ENCODE measurements around the gene MAP3K13. TPM values are rescaled to one million over a fixed set of nuclear protein-coding genes. Genes with fewer than 3 reads are reported as not detected.
"Not testable (repeated sequence)": the region's sequence is repeated elsewhere in the genome, so short reads cannot be mapped to it uniquely, and the experiment has no call there.

Gene MAP3K13
- polyA plus RNA-seq, 1 donor (not counting 4 experiments of a cell fraction or from before 2014, with no cell fraction given), result 23.0 TPM

- Histone ChIP-seq H3K4me1 (ENCODE audit: control insufficient read depth, extremely low read depth, insufficient read depth, low read length) (no peaks in the 10 kb centered on the region), H3K9ac (ENCODE audit: control insufficient read depth, extremely low read depth, insufficient read depth, low read length) (no peak overlapping the region), H3K27ac (ENCODE audit: control insufficient read depth, insufficient read depth, low read length) (no peak overlapping the region), H3K4me3 (ENCODE audit: control insufficient read depth in 2 of 3, extremely low read depth in 1 of 3, insufficient read depth in 2 of 3, low read depth in 1 of 3, low read length in 3 of 3) (no peak overlapping the region), H3K27me3 (ENCODE audit: control insufficient read depth, extremely low read depth, insufficient read depth, low read length) (no peaks in the 10 kb centered on the region), H3K4me2 (ENCODE audit: control insufficient read depth, extremely low read depth, insufficient read depth, low read depth, low read length) (no peak overlapping the region), H2AFZ (ENCODE audit: control insufficient read depth, low read length) (no peak overlapping the region), H3K9me1 (ENCODE audit: control insufficient read depth, extremely low read depth, insufficient read depth, low read length) (no peaks in the 10 kb centered on the region), H3K79me2 (ENCODE audit: control insufficient read depth, insufficient read depth, low read length) (no peaks in the 10 kb centered on the region), H3K9me3 (ENCODE audit: control insufficient read depth, low read depth, low read length) (no peaks in the 10 kb centered on the region), H3K36me3 (ENCODE audit: control insufficient read depth in 2 of 2, extremely low read depth in 1 of 2, insufficient read depth in 2 of 2, low read length in 2 of 2) (peaks cover 0 to 2% of the 10 kb centered on the region in 2 experiments), H4K20me1 (ENCODE audit: control insufficient read depth, extremely low read depth, insufficient read depth, low read length) (no peaks in the 10 kb centered on the region)
- DNase-seq (ENCODE audit: low read depth, low spot score) (no peak), FAIRE-seq (no peak)
- dilution Hi-C loops (cut with MboI; ENCODE audit: extremely low pct_ligation_motif_present, low sequenced_read_pairs), result no loop called here
- TF ChIP-seq EZH2 (IDR thresholded peaks at IDR 0.05; ENCODE audit: low read length), result no peak
- TF ChIP-seq, protein P1, sequence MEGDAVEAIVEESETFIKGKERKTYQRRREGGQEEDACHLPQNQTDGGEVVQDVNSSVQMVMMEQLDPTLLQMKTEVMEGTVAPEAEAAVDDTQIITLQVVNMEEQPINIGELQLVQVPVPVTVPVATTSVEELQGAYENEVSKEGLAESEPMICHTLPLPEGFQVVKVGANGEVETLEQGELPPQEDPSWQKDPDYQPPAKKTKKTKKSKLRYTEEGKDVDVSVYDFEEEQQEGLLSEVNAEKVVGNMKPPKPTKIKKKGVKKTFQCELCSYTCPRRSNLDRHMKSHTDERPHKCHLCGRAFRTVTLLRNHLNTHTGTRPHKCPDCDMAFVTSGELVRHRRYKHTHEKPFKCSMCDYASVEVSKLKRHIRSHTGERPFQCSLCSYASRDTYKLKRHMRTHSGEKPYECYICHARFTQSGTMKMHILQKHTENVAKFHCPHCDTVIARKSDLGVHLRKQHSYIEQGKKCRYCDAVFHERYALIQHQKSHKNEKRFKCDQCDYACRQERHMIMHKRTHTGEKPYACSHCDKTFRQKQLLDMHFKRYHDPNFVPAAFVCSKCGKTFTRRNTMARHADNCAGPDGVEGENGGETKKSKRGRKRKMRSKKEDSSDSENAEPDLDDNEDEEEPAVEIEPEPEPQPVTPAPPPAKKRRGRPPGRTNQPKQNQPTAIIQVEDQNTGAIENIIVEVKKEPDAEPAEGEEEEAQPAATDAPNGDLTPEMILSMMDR (optimal IDR thresholded peaks at IDR 0.05 in 1 of 3, IDR thresholded peaks at IDR 0.05 in 1 of 3, conservative IDR thresholded peaks at IDR 0.05 in 1 of 3; ENCODE audit: extremely low read depth in 1 of 3, insufficient read depth in 2 of 3, low read length in 3 of 3), result no peak
Measured at GRCh38 chr3:185444329-185444728, 81.4 kb downstream of the MAP3K13 start.

DNA sequence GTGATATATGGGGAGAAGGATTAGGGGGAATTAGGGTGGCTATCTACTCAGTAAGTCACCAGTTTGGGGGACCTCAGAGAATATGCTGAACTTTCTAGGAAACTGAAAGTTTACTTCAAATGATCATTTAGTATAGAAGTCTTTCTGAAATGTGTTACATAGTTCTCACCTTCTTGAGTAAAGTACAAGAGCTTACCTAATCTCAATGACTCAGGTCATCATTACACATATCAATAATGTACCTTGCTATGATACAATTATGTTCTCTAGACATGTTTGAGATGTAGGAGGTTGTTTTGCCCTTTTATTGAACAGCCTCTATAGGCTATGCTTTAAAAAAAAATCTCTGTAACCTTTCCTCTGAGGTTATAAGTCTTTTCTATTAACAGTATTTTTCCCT is 85.2 kb downstream of the MAP3K13 start:
- no peak overlapping the region for H3K4me2 ChIP-seq (ENCODE audit: control insufficient read depth, extremely low read depth, insufficient read depth, low read depth, low read length)
- H3K9me1 ChIP-seq (ENCODE audit: control insufficient read depth, extremely low read depth, insufficient read depth, low read length), result no peaks in the 10 kb centered on the region
- H3K9ac ChIP-seq (ENCODE audit: control insufficient read depth, extremely low read depth, insufficient read depth, low read length), result no peak overlapping the region
- DNase-seq (ENCODE audit: low read depth, low spot score) (no peak), FAIRE-seq (no peak)
- no peak overlapping the region for H3K27ac ChIP-seq (ENCODE audit: control insufficient read depth, insufficient read depth, low read length)
- H3K36me3 ChIP-seq (ENCODE audit: control insufficient read depth in 2 of 2, extremely low read depth in 1 of 2, insufficient read depth in 2 of 2, low read length in 2 of 2), result no peaks in the 10 kb centered on the region
- no peak overlapping the region for H3K4me3 ChIP-seq (ENCODE audit: control insufficient read depth in 2 of 3, extremely low read depth in 1 of 3, insufficient read depth in 2 of 3, low read depth in 1 of 3, low read length in 3 of 3)
- TF ChIP-seq, protein P1 (optimal IDR thresholded peaks at IDR 0.05 in 1 of 3, IDR thresholded peaks at IDR 0.05 in 1 of 3, conservative IDR thresholded peaks at IDR 0.05 in 1 of 3; ENCODE audit: extremely low read depth in 1 of 3, insufficient read depth in 2 of 3, low read length in 3 of 3), result no peak
- TF ChIP-seq EZH2 (IDR thresholded peaks at IDR 0.05; ENCODE audit: low read length), result no peak
- H4K20me1 ChIP-seq (ENCODE audit: control insufficient read depth, extremely low read depth, insufficient read depth, low read length), result no peaks in the 10 kb centered on the region
- H3K79me2 ChIP-seq (ENCODE audit: control insufficient read depth, insufficient read depth, low read length), result no peaks in the 10 kb centered on the region
- H3K4me1 ChIP-seq (ENCODE audit: control insufficient read depth, extremely low read depth, insufficient read depth, low read length), result no peaks in the 10 kb centered on the region
- dilution Hi-C loops (cut with MboI; ENCODE audit: extremely low pct_ligation_motif_present, low sequenced_read_pairs), result no loop called here
- no peaks in the 10 kb centered on the region for H3K27me3 ChIP-seq (ENCODE audit: control insufficient read depth, extremely low read depth, insufficient read depth, low read length)
- no peak overlapping the region for H2AFZ ChIP-seq (ENCODE audit: control insufficient read depth, low read length)
- H3K9me3 ChIP-seq (ENCODE audit: control insufficient read depth, low read depth, low read length), result no peaks in the 10 kb centered on the region

- H3K4me1 ChIP-seq (ENCODE audit: control insufficient read depth, extremely low read depth, insufficient read depth, low read length); H3K9me1 ChIP-seq (ENCODE audit: control insufficient read depth, extremely low read depth, insufficient read depth, low read length); H3K27me3 ChIP-seq (ENCODE audit: control insufficient read depth, extremely low read depth, insufficient read depth, low read length); DNase-seq (ENCODE audit: low read depth, low spot score); H3K9ac ChIP-seq (ENCODE audit: control insufficient read depth, extremely low read depth, insufficient read depth, low read length); dilution Hi-C loops (cut with MboI; ENCODE audit: extremely low pct_ligation_motif_present, low sequenced_read_pairs); H3K4me3 ChIP-seq (ENCODE audit: control insufficient read depth in 2 of 3, extremely low read depth in 1 of 3, insufficient read depth in 2 of 3, low read depth in 1 of 3, low read length in 3 of 3); H2AFZ ChIP-seq (ENCODE audit: control insufficient read depth, low read length); H4K20me1 ChIP-seq (ENCODE audit: control insufficient read depth, extremely low read depth, insufficient read depth, low read length); H3K36me3 ChIP-seq (ENCODE audit: control insufficient read depth in 2 of 2, extremely low read depth in 1 of 2, insufficient read depth in 2 of 2, low read length in 2 of 2); H3K27ac ChIP-seq (ENCODE audit: control insufficient read depth, insufficient read depth, low read length); H3K4me2 ChIP-seq (ENCODE audit: control insufficient read depth, extremely low read depth, insufficient read depth, low read depth, low read length); H3K9me3 ChIP-seq (ENCODE audit: control insufficient read depth, low read depth, low read length); H3K79me2 ChIP-seq (ENCODE audit: control insufficient read depth, insufficient read depth, low read length); FAIRE-seq: not testable (repeated sequence)
Measured at GRCh38 chr3:185451432-185451831, 88.5 kb downstream of the MAP3K13 start.
